DOHH2 (cell line): Measurements from ENCODE around the gene PKIG.

Experiments used
- EZH2phosphoT487 ChIP-seq: fragments of 200-600 bp; sonication (generic); IDR thresholded peaks from 2 replicates; pipeline ENCODE4 v1.6.1; 2017; ENCODE audit warnings: borderline replicate concordance, mild to moderate bottlenecking, antibody characterized with exemption, low read length, moderate library complexity, mixed read lengths
- TF ChIP-seq, protein P1 (sequence below): fragments of 200-600 bp; sonication (generic); IDR thresholded peaks from one replicate; pipeline ENCODE4 v1.5.1; 2014; ENCODE audit warnings: antibody characterized with exemption, mild to moderate bottlenecking, low read depth, low read length; ENCODE audit not compliant: poor library complexity, severe bottlenecking

- TF ChIP-seq, protein P1, sequence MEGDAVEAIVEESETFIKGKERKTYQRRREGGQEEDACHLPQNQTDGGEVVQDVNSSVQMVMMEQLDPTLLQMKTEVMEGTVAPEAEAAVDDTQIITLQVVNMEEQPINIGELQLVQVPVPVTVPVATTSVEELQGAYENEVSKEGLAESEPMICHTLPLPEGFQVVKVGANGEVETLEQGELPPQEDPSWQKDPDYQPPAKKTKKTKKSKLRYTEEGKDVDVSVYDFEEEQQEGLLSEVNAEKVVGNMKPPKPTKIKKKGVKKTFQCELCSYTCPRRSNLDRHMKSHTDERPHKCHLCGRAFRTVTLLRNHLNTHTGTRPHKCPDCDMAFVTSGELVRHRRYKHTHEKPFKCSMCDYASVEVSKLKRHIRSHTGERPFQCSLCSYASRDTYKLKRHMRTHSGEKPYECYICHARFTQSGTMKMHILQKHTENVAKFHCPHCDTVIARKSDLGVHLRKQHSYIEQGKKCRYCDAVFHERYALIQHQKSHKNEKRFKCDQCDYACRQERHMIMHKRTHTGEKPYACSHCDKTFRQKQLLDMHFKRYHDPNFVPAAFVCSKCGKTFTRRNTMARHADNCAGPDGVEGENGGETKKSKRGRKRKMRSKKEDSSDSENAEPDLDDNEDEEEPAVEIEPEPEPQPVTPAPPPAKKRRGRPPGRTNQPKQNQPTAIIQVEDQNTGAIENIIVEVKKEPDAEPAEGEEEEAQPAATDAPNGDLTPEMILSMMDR = no peak
- TF ChIP-seq EZH2phosphoT487 = no peak
These were observed 31.2 kb downstream of the PKIG start for GRCh38 chr20:44613575-44613974.
